HepG2 (cell line): Measurements from ENCODE around the gene NOL4L.

Experiments
- ARNTL ChIP-seq: sonication (generic); formaldehyde crosslinking; IDR thresholded peaks from 2 replicates; pipeline ENCODE4 v1.4.0; 2020; ENCODE audit warnings: mild to moderate bottlenecking, missing genetic modification reagents
- RFX1 ChIP-seq: fragments of 450-650 bp; IDR thresholded peaks from 2 replicates; pipeline ENCODE4 v1.6.1; 2017
- TF ChIP-seq, protein P1 (sequence below): sonication (generic); formaldehyde crosslinking; IDR thresholded peaks from 2 replicates; pipeline ENCODE4 v1.5.0; 2020; ENCODE audit warnings: mild to moderate bottlenecking, missing genetic modification reagents, moderate library complexity

DNA sequence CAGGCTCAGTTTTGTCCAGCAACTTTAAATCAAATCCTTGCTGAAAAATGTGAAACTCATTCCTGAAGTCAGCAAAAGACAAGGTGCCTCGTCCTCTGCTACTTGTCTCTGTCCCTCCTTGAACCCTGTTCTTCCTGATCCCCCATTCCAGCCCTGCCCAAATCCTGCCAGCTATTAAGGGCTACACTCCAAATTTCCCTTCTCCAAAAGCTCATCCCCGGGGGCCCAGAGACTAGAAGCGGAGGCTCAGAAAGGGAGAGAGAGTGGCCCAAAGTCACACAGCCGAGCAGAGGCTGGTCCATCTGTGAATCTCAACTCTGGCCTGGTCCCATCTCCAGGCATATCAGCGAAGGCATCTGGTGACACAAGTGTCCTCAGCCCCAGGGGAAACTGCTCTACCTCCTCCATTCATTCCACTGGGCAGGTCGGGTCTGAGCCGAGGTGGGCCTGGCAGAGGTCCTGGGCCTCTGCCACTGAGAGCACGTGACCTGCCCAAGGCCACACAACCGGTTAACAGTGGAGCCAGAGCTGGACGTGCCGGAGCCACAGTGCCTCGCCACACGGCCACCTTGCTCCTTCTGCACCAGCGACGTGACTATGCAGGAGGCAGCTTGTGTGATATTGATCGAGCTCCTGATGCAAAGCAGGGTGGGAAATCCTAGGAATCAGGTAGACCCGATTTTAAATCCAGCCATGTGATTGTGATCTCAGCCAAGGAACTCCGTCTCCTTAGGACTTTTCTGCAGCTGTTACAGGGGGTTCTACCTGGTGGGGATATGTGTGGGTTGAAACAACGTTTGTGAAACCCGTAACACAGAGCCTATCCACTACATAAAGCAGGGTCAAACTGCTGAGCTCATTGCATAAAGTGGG lies 28.6 kb downstream of the NOL4L start:
- TF ChIP-seq, protein P1, sequence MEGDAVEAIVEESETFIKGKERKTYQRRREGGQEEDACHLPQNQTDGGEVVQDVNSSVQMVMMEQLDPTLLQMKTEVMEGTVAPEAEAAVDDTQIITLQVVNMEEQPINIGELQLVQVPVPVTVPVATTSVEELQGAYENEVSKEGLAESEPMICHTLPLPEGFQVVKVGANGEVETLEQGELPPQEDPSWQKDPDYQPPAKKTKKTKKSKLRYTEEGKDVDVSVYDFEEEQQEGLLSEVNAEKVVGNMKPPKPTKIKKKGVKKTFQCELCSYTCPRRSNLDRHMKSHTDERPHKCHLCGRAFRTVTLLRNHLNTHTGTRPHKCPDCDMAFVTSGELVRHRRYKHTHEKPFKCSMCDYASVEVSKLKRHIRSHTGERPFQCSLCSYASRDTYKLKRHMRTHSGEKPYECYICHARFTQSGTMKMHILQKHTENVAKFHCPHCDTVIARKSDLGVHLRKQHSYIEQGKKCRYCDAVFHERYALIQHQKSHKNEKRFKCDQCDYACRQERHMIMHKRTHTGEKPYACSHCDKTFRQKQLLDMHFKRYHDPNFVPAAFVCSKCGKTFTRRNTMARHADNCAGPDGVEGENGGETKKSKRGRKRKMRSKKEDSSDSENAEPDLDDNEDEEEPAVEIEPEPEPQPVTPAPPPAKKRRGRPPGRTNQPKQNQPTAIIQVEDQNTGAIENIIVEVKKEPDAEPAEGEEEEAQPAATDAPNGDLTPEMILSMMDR (CRISPR knock-in tag): no peak
- TF ChIP-seq RFX1: no peak
- TF ChIP-seq ARNTL (CRISPR knock-in tag): peak; percentile 66; the same call in 1 of the 2 replicates
